IMR-90 (cell line): Measurements from ENCODE around the gene PRKAG2. TPM values are rescaled to one million over a fixed set of nuclear protein-coding genes. Genes with fewer than 3 reads are reported as not detected.

ENCODE experiments used
- ATAC-seq: fragments of 200-7000 bp; cut with Tn5 transposase; 2 replicates; pipeline ENCODE4 v1.9.1; 2020; ENCODE audit warnings: low read depth, mild to moderate bottlenecking, moderate library complexity
- BruUV-seq: library from RNA; stranded (reverse); fragments of 400-500 nt; replicated peaks from 2 replicates; lab custom pipeline; 2021; lab: Mats Ljungman, UMichigan
- CTCF ChIA-PET: fragments of 300-600 bp; formaldehyde crosslinking; extraction: SDS; loops from one replicate; lab custom pipeline; 2021; ENCODE audit warnings: antibody characterized with exemption; lab: Yijun Ruan, JAX
- POLR2A ChIA-PET: fragments of 300-600 bp; sonication (Branson Sonifier 250); formaldehyde crosslinking; loops from one replicate; lab custom pipeline; 2022; ENCODE audit warnings: antibody characterized with exemption; ENCODE audit not compliant: unreplicated experiment; lab: Charles Lee
- DNase-seq: peaks from one replicate; pipeline ENCODE4 v3.0.0; 2013
- H2AFZ ChIP-seq: replicated peaks from 2 replicates; pipeline ENCODE3; 2013; ENCODE audit warnings: low read length, mild to moderate bottlenecking; ENCODE audit not compliant: poor library complexity
- H2AK5ac ChIP-seq: 2 replicates; pipeline ENCODE4 v1.6.1; 2013; ENCODE audit warnings: low read depth, low read length, inconsistent platforms
- H2AK9ac ChIP-seq: replicated peaks from 2 replicates; pipeline ENCODE3; 2013; ENCODE audit warnings: mild to moderate bottlenecking, low read depth, low read length, moderate library complexity; ENCODE audit not compliant: poor library complexity
- H2BK120ac ChIP-seq: 2 replicates; pipeline ENCODE4 v1.6.1; 2013; ENCODE audit warnings: low read depth, low read length, inconsistent platforms
- H2BK15ac ChIP-seq: 3 replicates; pipeline ENCODE4 v1.6.1; 2013; ENCODE audit warnings: low read depth, low read length, inconsistent platforms
- H2BK20ac ChIP-seq: 2 replicates; pipeline ENCODE4 v1.6.1; 2013; ENCODE audit warnings: low read depth, mild to moderate bottlenecking, inconsistent platforms, low read length, moderate library complexity
- H2BK5ac ChIP-seq: 2 replicates; pipeline ENCODE4 v1.6.1; 2013; ENCODE audit warnings: mild to moderate bottlenecking, low read depth, low read length, inconsistent platforms; ENCODE audit not compliant: poor library complexity, severe bottlenecking
- H3K14ac ChIP-seq: replicated peaks from 2 replicates; pipeline ENCODE4 v1.6.1; 2013; ENCODE audit warnings: low read depth, low read length, inconsistent platforms
- H3K18ac ChIP-seq: 2 replicates; pipeline ENCODE4 v1.6.1; 2013; ENCODE audit warnings: low read depth, low read length, control low read depth
- H3K23ac ChIP-seq: 2 replicates; pipeline ENCODE4 v1.6.1; 2013; ENCODE audit warnings: low read depth, low read length, inconsistent platforms
- H3K27ac ChIP-seq: 2 replicates; pipeline ENCODE4 v1.5.1; 2013; ENCODE audit warnings: mild to moderate bottlenecking, control low read depth, low read length; ENCODE audit not compliant: insufficient read depth
- H3K27me3 ChIP-seq: 2 replicates; pipeline ENCODE4 v1.6.1; 2013; ENCODE audit warnings: low read length; ENCODE audit not compliant: control insufficient read depth, insufficient read depth
- H3K36me3 ChIP-seq: 2 replicates; pipeline ENCODE4 v1.6.1; 2013; ENCODE audit warnings: low read length, mixed read lengths; ENCODE audit not compliant: control insufficient read depth, insufficient read depth
- H3K4ac ChIP-seq: 2 replicates; pipeline ENCODE4 v1.6.1; 2013; ENCODE audit warnings: low read depth, low read length, inconsistent platforms
- H3K4me1 ChIP-seq: 2 replicates; pipeline ENCODE4 v1.6.1; 2013; ENCODE audit warnings: low read length, mixed read lengths; ENCODE audit not compliant: control insufficient read depth, insufficient read depth
- H3K4me2 ChIP-seq: 2 replicates; pipeline ENCODE4 v1.6.1; 2013; ENCODE audit warnings: low read depth, mild to moderate bottlenecking, control low read depth, low read length, moderate library complexity
- H3K4me3 ChIP-seq: 2 replicates; pipeline ENCODE4 v1.5.1; 2013; ENCODE audit warnings: low read depth, mild to moderate bottlenecking, control low read depth, low read length, moderate library complexity; ENCODE audit not compliant: insufficient read depth
- H3K56ac ChIP-seq: 2 replicates; pipeline ENCODE4 v1.6.1; 2013; ENCODE audit warnings: low read length, inconsistent platforms; ENCODE audit not compliant: insufficient read depth; ENCODE audit errors: extremely low read depth
- H3K79me1 ChIP-seq, 2 experiments: 2 replicates each; pipeline ENCODE4 v1.6.1; 2013; ENCODE audit warnings: low read length in 2 of 2, inconsistent platforms in 1 of 2, low read depth in 1 of 2
- H3K9ac ChIP-seq: 2 replicates; pipeline ENCODE4 v1.6.1; 2013; ENCODE audit warnings: low read depth, low read length, control low read depth
- H3K9me1 ChIP-seq: 2 replicates; pipeline ENCODE4 v1.6.1; 2013; ENCODE audit warnings: low read length, inconsistent platforms; ENCODE audit not compliant: insufficient read depth
- H3K9me3 ChIP-seq: 2 replicates; pipeline ENCODE4 v1.6.1; 2013; ENCODE audit warnings: low read length; ENCODE audit not compliant: control insufficient read depth, insufficient read depth
- H4K20me1 ChIP-seq: 2 replicates; pipeline ENCODE4 v1.6.1; 2013; ENCODE audit warnings: low read length, inconsistent platforms; ENCODE audit not compliant: insufficient read depth
- H4K5ac ChIP-seq: 2 replicates; pipeline ENCODE4 v1.6.1; 2013; ENCODE audit warnings: mild to moderate bottlenecking, low read depth, low read length, control low read depth
- H4K8ac ChIP-seq, 2 experiments: 2 replicates each; pipeline ENCODE4 v1.6.1; 2013; ENCODE audit warnings: low read depth in 2 of 2, low read length in 2 of 2, control low read depth in 1 of 2, inconsistent platforms in 1 of 2
- H4K91ac ChIP-seq: 2 replicates; pipeline ENCODE4 v1.6.1; 2013; ENCODE audit warnings: low read depth, low read length, inconsistent platforms; ENCODE audit not compliant: insufficient read depth
- BHLHE40 ChIP-seq: fragments of 150-350 bp; IDR thresholded peaks from 2 replicates; pipeline ENCODE4 v1.6.1; 2016; ENCODE audit warnings: mild to moderate bottlenecking, low read depth, low read length
- CEBPB ChIP-seq: IDR thresholded peaks from 2 replicates; pipeline ENCODE4 v1.6.1; 2012; ENCODE audit warnings: low read depth, low read length, improper control_type of control experiment
- CHD1 ChIP-seq: IDR thresholded peaks from 2 replicates; pipeline ENCODE4 v1.6.1; 2012; ENCODE audit warnings: low read depth, low read length, improper control_type of control experiment
- MAFK ChIP-seq: IDR thresholded peaks from 2 replicates; pipeline ENCODE4 v1.6.1; 2012; ENCODE audit warnings: low read depth, low read length, improper control_type of control experiment
- MXI1 ChIP-seq: IDR thresholded peaks from 2 replicates; pipeline ENCODE4 v1.6.1; 2012; ENCODE audit warnings: low read depth, mild to moderate bottlenecking, low read length, moderate library complexity, borderline replicate concordance
- POLR2A ChIP-seq: IDR thresholded peaks from 2 replicates; pipeline ENCODE4 v1.6.1; 2012; ENCODE audit warnings: mild to moderate bottlenecking, low read depth, low read length
- RAD21 ChIP-seq: IDR thresholded peaks from 2 replicates; pipeline ENCODE4 v1.6.1; 2012; ENCODE audit warnings: low read length, improper control_type of control experiment
- RCOR1 ChIP-seq: IDR thresholded peaks from 2 replicates; pipeline ENCODE4 v1.6.1; 2012; ENCODE audit warnings: mild to moderate bottlenecking, low read length, improper control_type of control experiment; ENCODE audit not compliant: insufficient replicate concordance
- WGBS, 2 experiments: methylation state at CpG; one replicate each; pipeline versions ENCODE4 v1.1.5 to v1.1.7; 2013; ENCODE audit warnings: missing lambda C conversion rate in 2 of 2; ENCODE audit not compliant: insufficient read length in 1 of 2; ENCODE audit errors: extremely low coverage in 2 of 2; 5-methylcytosine and 5-hydroxymethylcytosine counted together
- dilution Hi-C: fragments of 300-500 bp; cut with HindIII; formaldehyde crosslinking; loops from one replicate; pipeline ENCODE4 v1.14.3; 2018; ENCODE audit warnings: low sequenced_read_pairs; ENCODE audit not compliant: unreplicated experiment
- in situ Hi-C: fragments of 300-500 bp; cut with MboI; formaldehyde crosslinking; loops from 3 replicates; pipeline ENCODE4 v1.14.3; 2019; ENCODE audit warnings: low sequenced_read_pairs, inconsistent platforms, mixed read lengths
- intact Hi-C: fragments of 100-400 bp; cut with micrococcal nuclease; formaldehyde crosslinking; loops from 2 replicates; pipeline ENCODE4 v1.10.0; 2022
- polyA plus RNA-seq, 3 experiments: library from polyadenylated mRNA; depleted of rRNA; stranded (reverse); fragments of >200 nt; gene quantifications; 2 replicates each; pipeline ENCODE4 v1.2.3, GENCODE V29; 2012; ENCODE audit warnings: low replicate concordance in 1 of 3
- total RNA-seq: library from RNA; depleted of rRNA; stranded (reverse); fragments of >200 nt; gene quantifications from 2 replicates; pipeline ENCODE4 v1.2.3, GENCODE V29; 2012
- TF ChIP-seq, protein P1 (sequence below): conservative IDR thresholded peaks from 2 replicates; pipeline ENCODE4 v1.5.1; 2012; ENCODE audit warnings: mild to moderate bottlenecking, low read depth, low read length, improper control_type of control experiment
- TF ChIP-seq, protein P2 (sequence below): fragments of 150-350 bp; IDR thresholded peaks from 2 replicates; pipeline ENCODE4 v1.6.1; 2017; ENCODE audit warnings: mild to moderate bottlenecking, antibody characterized with exemption, low read length, low read depth

PRKAG2 gene
- total and polyA plus RNA-seq, 2 of the 4 experiments (the other 2 are of a cell fraction), result 15.4 to 21.6 TPM

DNA sequence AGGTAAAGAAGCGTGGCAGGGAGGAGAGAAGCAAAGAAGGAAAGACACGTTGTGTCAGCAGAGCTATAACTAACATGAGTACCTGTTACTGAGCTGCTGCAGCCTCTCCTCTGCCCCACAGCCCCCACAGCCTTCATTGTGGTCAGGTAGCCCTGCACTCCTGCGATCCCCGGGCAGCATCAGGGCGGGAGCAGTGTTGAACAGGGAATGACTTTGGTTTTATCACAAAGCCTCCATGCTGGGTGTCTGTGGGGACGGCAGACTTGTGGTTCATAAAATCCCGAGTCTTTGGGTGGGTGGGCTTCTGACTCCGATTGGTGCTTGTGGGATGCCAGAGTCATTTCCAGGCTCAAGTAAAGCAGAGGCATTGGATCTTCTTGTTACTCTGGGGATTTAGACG lies 14.8 kb upstream of the PRKAG2 start:
- H4K20me1 ChIP-seq, result no peaks in the 10 kb centered on the region
- no peak overlapping the region for H2AK9ac ChIP-seq
- ChIA-PET POLR2A (no interaction called here), CTCF (no interaction called here)
- no peaks in the 10 kb centered on the region for H3K9me3 ChIP-seq
- H2AK5ac ChIP-seq, result no peak overlapping the region
- H3K4ac ChIP-seq, result no peak overlapping the region
- H3K14ac ChIP-seq, result no peak overlapping the region
- in situ Hi-C loops, result no loop called here
- no peak overlapping the region for H4K5ac ChIP-seq
- no peak overlapping the region for H2AFZ ChIP-seq
- H2BK120ac ChIP-seq, result no peak overlapping the region
- no peak overlapping the region for H2BK20ac ChIP-seq
- no peak overlapping the region for H2BK5ac ChIP-seq
- TF ChIP-seq POLR2A, result no peak
- no peak for TF ChIP-seq RAD21
- no peak for TF ChIP-seq CHD1
- no peak for TF ChIP-seq BHLHE40
- TF ChIP-seq, protein P1, sequence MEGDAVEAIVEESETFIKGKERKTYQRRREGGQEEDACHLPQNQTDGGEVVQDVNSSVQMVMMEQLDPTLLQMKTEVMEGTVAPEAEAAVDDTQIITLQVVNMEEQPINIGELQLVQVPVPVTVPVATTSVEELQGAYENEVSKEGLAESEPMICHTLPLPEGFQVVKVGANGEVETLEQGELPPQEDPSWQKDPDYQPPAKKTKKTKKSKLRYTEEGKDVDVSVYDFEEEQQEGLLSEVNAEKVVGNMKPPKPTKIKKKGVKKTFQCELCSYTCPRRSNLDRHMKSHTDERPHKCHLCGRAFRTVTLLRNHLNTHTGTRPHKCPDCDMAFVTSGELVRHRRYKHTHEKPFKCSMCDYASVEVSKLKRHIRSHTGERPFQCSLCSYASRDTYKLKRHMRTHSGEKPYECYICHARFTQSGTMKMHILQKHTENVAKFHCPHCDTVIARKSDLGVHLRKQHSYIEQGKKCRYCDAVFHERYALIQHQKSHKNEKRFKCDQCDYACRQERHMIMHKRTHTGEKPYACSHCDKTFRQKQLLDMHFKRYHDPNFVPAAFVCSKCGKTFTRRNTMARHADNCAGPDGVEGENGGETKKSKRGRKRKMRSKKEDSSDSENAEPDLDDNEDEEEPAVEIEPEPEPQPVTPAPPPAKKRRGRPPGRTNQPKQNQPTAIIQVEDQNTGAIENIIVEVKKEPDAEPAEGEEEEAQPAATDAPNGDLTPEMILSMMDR, result no peak
- TF ChIP-seq RCOR1, result no peak
- TF ChIP-seq, protein P2, sequence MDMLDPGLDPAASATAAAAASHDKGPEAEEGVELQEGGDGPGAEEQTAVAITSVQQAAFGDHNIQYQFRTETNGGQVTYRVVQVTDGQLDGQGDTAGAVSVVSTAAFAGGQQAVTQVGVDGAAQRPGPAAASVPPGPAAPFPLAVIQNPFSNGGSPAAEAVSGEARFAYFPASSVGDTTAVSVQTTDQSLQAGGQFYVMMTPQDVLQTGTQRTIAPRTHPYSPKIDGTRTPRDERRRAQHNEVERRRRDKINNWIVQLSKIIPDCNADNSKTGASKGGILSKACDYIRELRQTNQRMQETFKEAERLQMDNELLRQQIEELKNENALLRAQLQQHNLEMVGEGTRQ, result no peak
- TF ChIP-seq MXI1, result no peak
- no peak for TF ChIP-seq MAFK
- no peak for TF ChIP-seq CEBPB
- H3K56ac ChIP-seq, result no peak overlapping the region
- H4K91ac ChIP-seq, result no peak overlapping the region
- H3K18ac ChIP-seq, result no peak overlapping the region
- no peak overlapping the region for H3K4me2 ChIP-seq
- peaks cover 3% of the 10 kb centered on the region; the same call in 1 of the 2 replicates for H3K9me1 ChIP-seq
- peaks cover 7% of the 10 kb centered on the region for H3K4me1 ChIP-seq
- H3K27ac ChIP-seq, result no peak overlapping the region
- BruUV-seq, result no TSS peak
- H3K36me3 ChIP-seq, result no peaks in the 10 kb centered on the region
- no peak overlapping the region for H3K9ac ChIP-seq
- no peak overlapping the region for H3K4me3 ChIP-seq
- H3K79me1 ChIP-seq, result no peaks in the 10 kb centered on the region
- H2BK15ac ChIP-seq, result no peak overlapping the region
- no peak overlapping the region for H3K23ac ChIP-seq
- dilution Hi-C loops, result no loop called here
- WGBS, 2 experiments, result no CpG with 5 or more reads among the region's 9 CpGs
- H4K8ac ChIP-seq, result no peak overlapping the region
- ATAC-seq (no peak), DNase-seq (no peak)
- peaks cover 39% of the 10 kb centered on the region for H3K27me3 ChIP-seq
- intact Hi-C loops, result no loop called here
